HTERT RPE-1 (cell line): Measurements from ENCODE around the gene SEC14L5.
"Not testable (repeated sequence)": the region's sequence is repeated elsewhere in the genome, so short reads cannot be mapped to it uniquely, and the experiment has no call there.

Experiments used
- in situ Hi-C: fragments of 300-500 bp; cut with MboI; formaldehyde crosslinking; loops from 4 replicates; pipeline ENCODE4 v1.14.3; 2020; ENCODE audit warnings: low sequenced_read_pairs

Gene SEC14L5

DNA sequence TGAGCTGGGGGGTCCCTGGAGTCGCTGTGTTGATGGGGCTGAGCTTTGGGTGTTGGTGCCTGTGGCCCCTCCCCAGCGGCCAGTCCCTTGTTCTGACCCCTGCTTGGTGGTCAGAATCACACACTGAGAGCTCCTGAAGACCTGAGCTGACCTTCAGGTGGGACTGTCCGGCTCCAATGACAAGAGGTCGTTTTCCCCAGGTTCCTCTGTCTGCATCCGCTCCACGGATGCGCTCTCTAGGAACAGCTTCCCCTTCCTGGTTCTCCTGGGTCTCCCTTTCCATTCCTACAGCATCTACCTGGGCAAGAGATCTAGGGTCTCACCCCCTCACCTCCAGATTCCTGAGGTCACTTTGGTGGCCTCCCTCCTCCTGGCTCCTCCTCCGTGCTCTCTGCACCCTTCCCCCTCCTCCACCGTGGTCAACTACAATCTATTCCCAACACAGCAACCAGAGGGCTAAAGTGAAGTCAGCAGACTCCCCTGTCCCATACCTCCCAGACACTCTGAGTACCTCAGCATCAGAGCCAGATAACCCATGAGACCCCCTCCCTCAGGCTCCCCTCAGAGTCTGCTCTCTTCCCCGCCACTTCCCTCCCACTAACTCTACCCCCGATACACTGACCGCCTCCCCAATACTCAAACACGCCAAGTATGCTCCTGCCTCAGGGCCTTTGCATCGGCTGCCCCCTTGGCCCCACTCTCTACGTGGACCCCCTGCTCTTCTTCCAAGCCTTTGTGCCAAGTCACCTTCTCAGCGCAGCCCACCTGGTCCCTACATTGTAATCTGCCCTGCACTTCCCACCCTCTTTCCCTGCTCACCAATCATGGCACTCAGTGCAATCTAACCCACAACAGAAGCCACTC lies 9.0 kb upstream of the SEC14L5 start:
- in situ Hi-C loops = no loop called here

GRCh38 chr16:4949986-4950385 lies 8.1 kb upstream of the SEC14L5 start:
- in situ Hi-C loops = no loop called here

DNA sequence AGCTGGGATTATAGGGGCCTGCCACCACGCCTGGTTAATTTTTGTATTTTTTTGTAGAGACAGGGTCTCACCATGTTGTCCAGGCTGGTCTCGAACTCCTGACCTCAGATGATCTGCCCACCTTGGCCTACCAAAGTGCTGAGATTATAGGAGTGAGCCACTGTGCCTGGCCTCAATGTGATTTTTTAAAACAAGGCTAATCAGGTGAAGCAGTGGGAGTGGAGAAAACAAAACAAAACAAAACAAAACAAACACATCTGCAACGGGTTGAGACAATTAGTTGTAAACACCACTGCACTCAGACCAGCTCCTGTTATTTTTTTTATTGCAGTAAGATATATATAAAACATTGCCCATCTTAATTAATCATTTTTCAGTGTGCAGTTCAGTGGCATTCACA lies 6.5 kb upstream of the SEC14L5 start:
- in situ Hi-C loops = not testable (repeated sequence)

- in situ Hi-C loops = no loop called here
These were observed 3.4 kb upstream of the SEC14L5 start for GRCh38 chr16:4954714-4955113.

DNA sequence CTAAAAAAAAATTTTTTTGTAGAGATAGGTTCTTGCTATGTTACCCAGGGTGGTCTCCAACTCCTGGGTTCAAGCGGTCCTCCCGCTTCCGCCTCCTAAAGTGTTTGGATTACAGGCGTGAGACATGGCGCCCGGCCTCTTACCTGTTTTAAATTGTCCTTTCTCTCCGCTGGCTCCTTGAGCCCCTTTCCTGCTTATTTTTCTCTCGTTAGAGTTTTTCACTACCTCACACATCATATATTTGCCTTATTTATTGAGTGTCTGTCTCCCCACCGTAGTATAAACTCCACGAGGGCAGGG lies 760 bp upstream of the SEC14L5 start:
- in situ Hi-C loops = no loop called here

DNA sequence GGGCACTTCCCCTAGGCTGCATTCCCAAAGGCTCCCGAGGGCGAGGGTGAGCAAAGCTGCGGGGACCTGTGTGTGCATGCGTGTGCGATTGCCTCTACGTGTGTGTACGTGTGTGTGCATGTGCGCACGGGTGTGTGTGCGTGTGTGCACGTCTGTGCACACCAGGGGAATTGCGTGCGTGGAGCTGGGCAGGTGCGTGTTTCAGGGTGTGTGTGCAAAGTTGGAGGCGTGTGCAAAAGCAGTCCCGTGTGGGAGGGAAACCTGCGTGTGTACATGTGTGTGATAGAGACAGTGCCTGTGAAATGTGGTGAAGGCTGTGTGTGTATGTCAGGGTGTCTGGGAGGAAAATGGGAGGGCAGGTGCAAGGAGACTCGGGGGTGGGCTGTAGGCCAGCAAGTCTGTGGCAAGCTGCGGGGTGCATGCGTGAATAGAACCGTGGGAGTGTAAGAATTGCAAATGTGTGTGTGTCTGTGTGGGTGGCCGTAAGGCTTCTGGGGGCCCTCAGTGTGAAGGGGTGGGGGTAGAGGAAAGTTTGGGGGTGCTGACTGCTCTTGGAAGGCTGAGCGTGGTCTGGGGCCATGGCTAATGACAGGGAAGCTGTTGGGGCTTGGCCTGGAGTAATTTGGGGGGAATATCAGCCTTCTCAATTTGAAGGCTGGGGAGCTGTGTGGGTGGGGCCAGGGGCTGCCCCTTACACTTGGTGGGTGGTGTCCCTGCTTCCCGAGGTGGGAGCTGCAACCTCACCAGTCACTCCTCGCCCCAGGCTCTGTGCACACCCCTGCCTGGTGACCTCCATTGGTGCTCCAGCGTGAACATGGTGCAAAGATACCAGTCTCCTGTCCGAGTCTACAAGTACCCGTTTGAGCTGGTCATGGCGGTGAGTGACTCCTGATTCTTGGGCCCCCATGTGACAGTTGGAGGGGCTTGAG lies 644 bp downstream of the SEC14L5 start:
- in situ Hi-C loops = no loop called here

GRCh38 chr16:4960579-4960978 lies 2.4 kb downstream of the SEC14L5 start:
- in situ Hi-C loops = no loop called here

DNA sequence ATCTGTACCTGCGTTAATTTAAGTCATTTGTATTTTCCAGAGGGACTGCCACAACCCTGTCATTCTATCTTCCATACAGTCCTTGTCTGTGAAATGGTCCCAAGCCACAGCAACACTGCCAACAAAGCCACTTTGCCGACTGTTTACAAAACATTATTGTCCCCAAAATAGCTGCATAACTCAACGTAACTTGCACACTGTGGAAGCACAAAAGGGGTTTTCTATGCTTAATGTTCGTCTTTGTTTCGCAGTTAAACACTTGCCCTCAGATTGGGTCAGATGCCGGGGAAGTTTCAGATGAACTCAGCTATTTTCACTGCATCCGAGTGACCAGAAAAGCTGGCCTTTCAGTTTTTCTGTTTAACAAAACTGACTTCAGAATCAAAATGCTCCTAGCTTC lies 4.6 kb downstream of the SEC14L5 start:
- in situ Hi-C loops = no loop called here

GRCh38 chr16:4963527-4963926 lies 5.4 kb downstream of the SEC14L5 start:
- in situ Hi-C loops = not testable (repeated sequence)

DNA sequence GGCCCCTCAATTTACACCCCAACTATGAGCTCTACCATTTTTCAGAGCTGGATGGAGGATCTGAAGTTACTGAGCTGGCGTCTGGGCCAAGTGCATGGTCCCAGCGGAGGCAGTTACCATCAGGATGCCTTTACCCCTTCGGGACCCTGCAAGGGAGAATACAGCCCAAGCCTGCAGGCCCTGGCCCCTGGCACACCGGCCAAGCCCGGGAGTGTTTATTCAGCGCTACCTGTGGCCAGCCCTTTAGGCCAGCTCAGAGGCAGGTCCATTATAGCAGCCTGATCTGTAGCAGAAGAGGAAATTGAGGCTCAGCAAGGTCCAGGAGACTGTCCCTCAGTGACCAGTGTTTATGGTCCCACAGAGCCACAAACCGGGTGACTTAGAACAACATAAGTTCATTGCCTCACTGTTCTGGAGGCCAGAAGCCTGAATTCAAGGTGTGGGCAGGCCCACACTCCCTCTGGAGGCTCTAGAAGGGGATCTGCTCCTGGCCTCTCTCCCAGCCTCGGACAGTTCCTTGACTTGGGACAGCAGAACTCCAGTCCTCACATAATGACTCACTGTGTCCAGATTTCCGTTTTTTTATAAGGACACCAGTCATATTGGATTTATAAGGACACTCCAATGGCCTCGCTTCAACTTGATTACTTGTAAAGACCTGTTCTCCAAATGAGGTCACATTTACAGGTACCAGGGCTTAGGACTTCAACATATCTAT lies 8.8 kb downstream of the SEC14L5 start:
- in situ Hi-C loops = no loop called here

DNA sequence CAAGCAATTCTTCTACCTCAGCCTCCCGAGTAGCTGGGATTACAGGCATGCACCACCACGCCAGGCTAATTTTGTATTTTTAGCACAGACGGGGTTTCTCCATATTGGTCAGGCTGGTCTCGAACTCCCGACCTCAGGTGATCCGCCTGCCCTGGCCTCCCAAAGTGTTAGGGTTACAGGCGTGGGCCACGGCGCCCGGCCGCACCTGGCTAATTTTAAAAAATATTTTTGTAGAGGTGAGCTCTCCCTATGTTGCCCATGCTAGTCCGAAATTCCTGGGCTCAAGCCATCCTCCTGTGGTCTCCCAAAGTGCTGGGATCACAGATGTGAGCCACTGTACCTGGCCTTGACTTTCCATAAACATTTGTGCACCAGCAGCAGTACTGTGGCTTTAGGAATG lies 10.1 kb downstream of the SEC14L5 start:
- in situ Hi-C loops = not testable (repeated sequence)

- in situ Hi-C loops = no loop called here
These were observed 10.9 kb downstream of the SEC14L5 start for GRCh38 chr16:4968879-4969483.

GRCh38 chr16:4970010-4970409 lies 11.9 kb downstream of the SEC14L5 start:
- in situ Hi-C loops = no loop called here

DNA sequence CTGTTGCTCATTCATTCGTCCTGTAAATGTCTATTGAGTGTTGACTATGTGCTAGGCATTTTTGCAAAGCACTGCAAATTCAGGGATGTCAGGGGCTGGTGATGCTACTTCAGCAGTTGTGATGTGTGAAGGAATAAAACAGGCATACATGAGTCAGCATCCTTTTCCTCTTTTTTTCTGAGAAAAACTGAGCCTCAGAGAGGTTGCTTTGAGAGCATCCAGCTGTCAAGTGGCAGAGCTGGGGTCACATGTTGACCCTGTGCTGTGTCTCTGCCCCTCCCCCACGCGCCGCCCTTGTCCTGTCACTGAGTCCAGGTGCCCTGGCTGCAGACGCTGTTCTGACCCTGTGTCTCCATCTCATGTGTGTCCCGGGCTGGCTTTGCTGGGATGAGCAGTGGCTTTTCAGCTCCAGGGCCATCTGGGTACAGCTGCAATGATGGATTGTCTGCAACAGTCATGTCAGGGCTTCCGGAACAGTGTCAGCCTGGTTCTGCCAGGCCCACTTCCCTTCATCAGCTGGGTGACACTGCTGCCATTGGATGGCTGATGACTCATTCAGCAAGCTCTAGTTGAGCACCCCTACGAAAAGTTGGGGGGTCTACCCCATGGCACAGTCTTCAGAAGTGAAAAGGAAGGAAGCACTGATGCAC lies 14.9 kb downstream of the SEC14L5 start:
- in situ Hi-C loops = no loop called here

- in situ Hi-C loops = no loop called here
These were observed 17.9 kb downstream of the SEC14L5 start for GRCh38 chr16:4976079-4976478.

DNA sequence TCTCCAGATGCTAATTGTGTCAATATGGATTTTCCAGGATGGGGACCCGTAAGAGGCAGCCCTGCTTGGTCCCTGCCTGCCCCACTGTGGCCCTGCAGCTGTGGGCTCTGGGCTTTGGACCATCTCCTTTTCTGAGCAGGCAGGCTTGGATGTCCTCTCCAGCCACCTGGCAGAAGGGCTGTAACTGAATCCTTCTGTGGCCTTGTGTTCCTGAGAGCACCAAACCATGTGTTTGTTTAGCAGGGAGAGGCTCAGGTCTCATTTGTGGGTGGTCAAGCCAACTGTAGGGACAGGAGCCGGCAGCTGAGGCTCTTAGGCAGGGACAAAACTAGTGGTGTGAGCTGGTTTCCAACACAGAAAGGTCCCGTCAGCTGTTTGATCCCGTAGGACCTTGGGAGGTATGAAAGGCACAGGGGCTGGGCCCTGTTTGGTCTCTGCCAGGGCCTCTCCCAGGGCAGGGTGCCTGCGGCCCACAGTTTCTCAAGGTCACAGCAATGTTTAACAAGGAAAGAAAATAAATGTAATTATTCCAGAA lies 18.5 kb downstream of the SEC14L5 start:
- in situ Hi-C loops = no loop called here

GRCh38 chr16:4979164-4979563 lies 21.0 kb downstream of the SEC14L5 start:
- in situ Hi-C loops = no loop called here

- in situ Hi-C loops = no loop called here
These were observed 21.9 kb downstream of the SEC14L5 start for GRCh38 chr16:4979736-4980660.

DNA sequence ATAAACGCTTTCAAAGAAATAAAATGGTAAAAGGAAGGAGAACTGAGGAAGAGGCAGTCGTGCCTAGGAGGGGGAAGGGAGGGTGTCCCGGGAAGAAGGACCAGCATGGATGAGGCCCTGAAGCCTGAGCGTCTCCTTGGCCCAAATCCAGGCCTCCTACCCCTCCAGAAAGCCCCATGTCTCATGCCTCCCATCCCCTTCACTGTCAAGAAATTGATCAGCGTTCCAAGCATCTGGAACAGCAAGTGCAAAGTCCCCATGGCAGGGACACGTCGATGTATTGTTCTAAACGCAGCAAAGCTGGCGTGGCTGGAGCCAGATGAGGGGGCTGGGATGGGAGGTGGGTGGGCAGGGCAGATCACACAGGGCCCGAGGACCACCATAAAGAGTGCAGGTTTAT lies 22.6 kb downstream of the SEC14L5 start:
- in situ Hi-C loops = no loop called here
